ENCODE data around the gene SLC2A9.

Gene SLC2A9

DNA sequence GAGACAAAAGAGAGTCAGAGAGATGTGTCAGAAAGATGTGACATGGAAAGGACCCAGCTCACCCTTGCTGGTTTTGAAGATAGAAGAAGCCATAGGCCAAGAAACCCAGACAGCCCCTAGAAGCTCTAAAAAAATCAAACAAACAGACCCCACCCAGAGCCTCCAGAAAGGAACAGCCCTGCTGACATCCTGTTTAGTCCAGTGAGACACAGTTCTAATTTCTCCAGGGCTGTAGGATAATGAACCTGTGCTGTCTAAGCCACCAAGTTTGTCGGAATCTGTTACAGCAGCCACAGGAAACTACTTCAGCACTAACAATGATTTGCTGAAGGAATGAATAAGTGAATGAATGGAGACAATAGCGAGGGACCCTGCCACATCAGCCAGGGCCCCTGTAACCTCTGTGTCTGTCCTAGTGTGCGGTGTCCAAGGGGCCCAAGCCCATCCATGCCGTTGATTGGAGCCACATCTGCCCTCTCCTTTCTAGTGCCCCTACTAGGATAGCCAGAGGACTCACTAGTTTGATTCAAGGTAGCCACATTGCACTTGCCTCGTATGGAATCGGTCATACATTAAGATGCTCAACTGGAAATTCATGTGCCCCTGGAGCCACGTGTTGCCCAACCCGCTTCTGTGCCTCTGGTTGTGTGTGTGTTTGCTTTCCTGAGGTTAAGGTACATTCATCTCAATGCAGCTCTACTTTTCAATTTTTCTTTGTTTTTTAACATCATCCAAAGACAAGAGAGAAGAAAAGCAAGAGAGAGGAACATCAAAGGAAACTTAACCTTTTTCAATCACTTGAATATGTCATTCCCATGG, 32.5 kb upstream of the SLC2A9 start:
- no peak for DNase-seq (ENCODE audit: low spot score)
- TF ChIP-seq, protein P1, sequence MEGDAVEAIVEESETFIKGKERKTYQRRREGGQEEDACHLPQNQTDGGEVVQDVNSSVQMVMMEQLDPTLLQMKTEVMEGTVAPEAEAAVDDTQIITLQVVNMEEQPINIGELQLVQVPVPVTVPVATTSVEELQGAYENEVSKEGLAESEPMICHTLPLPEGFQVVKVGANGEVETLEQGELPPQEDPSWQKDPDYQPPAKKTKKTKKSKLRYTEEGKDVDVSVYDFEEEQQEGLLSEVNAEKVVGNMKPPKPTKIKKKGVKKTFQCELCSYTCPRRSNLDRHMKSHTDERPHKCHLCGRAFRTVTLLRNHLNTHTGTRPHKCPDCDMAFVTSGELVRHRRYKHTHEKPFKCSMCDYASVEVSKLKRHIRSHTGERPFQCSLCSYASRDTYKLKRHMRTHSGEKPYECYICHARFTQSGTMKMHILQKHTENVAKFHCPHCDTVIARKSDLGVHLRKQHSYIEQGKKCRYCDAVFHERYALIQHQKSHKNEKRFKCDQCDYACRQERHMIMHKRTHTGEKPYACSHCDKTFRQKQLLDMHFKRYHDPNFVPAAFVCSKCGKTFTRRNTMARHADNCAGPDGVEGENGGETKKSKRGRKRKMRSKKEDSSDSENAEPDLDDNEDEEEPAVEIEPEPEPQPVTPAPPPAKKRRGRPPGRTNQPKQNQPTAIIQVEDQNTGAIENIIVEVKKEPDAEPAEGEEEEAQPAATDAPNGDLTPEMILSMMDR (IDR thresholded peaks at IDR 0.05; ENCODE audit: extremely low read depth, insufficient read depth, missing control alignments), result no peak
- in situ Hi-C loops (cut with MboI; ENCODE audit: low pct_unique_long_range_greater_than_20kb, low sequenced_read_pairs, unreplicated experiment), result no loop called here

DNA sequence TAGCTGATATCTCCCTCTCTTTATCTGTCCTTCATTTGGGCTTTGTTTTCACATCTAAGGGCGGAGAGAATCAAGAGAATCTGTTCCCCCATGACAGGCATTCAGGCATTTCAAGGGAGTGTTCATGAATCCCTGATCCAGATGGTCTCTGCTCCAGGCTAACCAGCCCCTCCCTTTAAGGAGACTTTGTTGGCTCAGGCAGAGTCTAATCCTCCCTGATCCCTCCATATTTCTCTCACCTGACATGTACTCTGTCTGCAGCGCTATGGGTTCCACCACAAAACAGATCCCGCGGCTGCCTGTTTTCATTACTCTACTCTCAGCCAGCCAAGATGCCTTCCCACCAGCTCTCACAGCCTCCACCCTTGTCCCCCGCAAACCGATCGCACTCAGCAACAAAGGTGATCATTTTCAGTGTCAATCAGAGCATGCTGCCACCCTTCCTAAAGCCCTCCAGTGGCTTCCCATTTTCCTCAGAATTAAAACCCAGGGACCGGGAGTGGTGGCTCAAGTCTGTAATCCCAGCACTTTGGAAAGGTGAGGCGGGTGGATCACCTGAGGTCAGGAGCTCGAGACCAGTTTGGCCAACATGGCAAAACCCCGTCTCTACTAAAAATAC, 30.3 kb upstream of the SLC2A9 start:
- TF ChIP-seq, protein P1 (IDR thresholded peaks at IDR 0.05; ENCODE audit: extremely low read depth, insufficient read depth, missing control alignments), result no peak
- in situ Hi-C loops (cut with MboI; ENCODE audit: low pct_unique_long_range_greater_than_20kb, low sequenced_read_pairs, unreplicated experiment), result no loop called here
- no peak for DNase-seq (ENCODE audit: low spot score)

DNA sequence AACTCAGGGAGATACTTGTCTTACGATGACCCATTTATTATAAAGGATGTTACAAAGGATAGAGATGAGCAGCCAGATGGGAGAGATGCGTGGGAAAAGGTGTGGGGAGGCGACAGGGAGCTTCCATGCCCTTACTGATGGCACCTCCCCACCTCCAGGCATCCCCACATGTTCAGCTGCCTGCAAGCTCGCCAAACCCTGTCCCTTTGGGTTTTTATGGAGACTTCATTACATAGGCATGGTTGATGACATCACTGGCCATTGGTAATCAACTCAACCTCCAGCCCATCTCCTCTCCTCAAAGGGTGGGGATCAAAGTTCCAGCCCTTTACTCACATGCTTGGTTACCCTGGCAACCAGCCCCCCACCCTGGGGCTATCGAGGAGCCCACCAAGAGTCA, 29.4 kb upstream of the SLC2A9 start:
- DNase-seq (ENCODE audit: low spot score), result no peak
- TF ChIP-seq, protein P1 (IDR thresholded peaks at IDR 0.05; ENCODE audit: extremely low read depth, insufficient read depth, missing control alignments), result no peak
- in situ Hi-C loops (cut with MboI; ENCODE audit: low pct_unique_long_range_greater_than_20kb, low sequenced_read_pairs, unreplicated experiment), result no loop called here

DNA sequence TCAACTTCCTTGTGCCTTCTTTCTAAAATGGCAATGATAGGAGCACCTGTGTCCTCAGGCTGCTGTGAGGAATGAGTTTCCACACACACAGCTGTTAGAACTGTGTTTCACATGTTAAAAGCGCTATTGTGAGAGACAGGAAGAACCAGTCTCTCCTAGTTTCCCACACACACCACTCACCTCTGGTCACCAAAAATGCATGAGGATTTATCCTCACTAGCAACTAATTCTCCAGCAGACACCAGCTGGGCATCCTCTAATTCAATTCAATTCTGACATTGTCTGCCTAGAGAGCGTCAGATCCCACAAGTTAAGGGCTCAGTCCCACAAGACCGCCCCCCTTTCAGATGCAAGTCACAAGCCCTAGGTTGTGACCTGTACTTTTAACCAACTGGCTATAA, 29.0 kb upstream of the SLC2A9 start:
- TF ChIP-seq, protein P1 (IDR thresholded peaks at IDR 0.05; ENCODE audit: extremely low read depth, insufficient read depth, missing control alignments), result no peak
- in situ Hi-C loops (cut with MboI; ENCODE audit: low pct_unique_long_range_greater_than_20kb, low sequenced_read_pairs, unreplicated experiment), result no loop called here

GRCh38 chr4:10048941-10049697, 27.8 kb upstream of the SLC2A9 start:
- DNase-seq (ENCODE audit: low spot score), result no peak
- in situ Hi-C loops (cut with MboI; ENCODE audit: low pct_unique_long_range_greater_than_20kb, low sequenced_read_pairs, unreplicated experiment), result no loop called here
- TF ChIP-seq, protein P1 (IDR thresholded peaks at IDR 0.05; ENCODE audit: extremely low read depth, insufficient read depth, missing control alignments), result no peak

More for the DNA sequence above, 29.0 kb upstream of the SLC2A9 start:
- no peak for DNase-seq (ENCODE audit: low spot score)

GRCh38 chr4:10047967-10048366, 26.7 kb upstream of the SLC2A9 start:
- TF ChIP-seq, protein P1 (IDR thresholded peaks at IDR 0.05; ENCODE audit: extremely low read depth, insufficient read depth, missing control alignments), result no peak
- no peak for DNase-seq (ENCODE audit: low spot score)
- in situ Hi-C loops (cut with MboI; ENCODE audit: low pct_unique_long_range_greater_than_20kb, low sequenced_read_pairs, unreplicated experiment), result no loop called here
